ENCODE measurements around the gene INO80C.

The INO80C gene

DNA sequence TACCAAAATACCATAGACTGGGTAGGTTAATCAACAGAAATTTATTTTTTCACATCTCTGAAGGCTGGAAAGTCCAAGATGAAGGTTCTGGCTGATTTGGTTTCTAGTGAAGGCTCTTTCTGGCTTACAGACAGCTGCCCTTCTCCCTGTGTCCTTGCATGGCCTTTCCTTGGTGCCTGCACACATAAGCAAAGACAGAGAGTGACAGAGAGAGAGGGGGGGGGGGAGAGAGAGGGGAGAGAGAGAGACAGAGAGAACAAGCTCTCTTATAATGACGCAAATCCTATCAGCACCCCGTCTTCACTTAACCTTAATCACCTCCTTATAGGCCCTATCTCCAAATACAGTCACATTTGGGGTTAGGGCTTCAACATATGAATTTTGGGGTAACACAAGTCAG lies 53.9 kb downstream of the INO80C start:
- Histone ChIP-seq H3K9me3 (no peaks in the 10 kb centered on the region), H3K4me1 (no peaks in the 10 kb centered on the region), H3K4me3 (ENCODE audit: low read depth, low read length) (no peak overlapping the region), H3K36me3 (no peaks in the 10 kb centered on the region), H3K27me3 (no peaks in the 10 kb centered on the region)
- no peak for TF ChIP-seq CTCF (IDR thresholded peaks at IDR 0.05; ENCODE audit: low read depth, low read length)
- DNase-seq = no peak

GRCh38 chr18:35443434-35443833 lies 54.3 kb downstream of the INO80C start:
- no peaks in the 10 kb centered on the region for H3K4me1 ChIP-seq

DNA sequence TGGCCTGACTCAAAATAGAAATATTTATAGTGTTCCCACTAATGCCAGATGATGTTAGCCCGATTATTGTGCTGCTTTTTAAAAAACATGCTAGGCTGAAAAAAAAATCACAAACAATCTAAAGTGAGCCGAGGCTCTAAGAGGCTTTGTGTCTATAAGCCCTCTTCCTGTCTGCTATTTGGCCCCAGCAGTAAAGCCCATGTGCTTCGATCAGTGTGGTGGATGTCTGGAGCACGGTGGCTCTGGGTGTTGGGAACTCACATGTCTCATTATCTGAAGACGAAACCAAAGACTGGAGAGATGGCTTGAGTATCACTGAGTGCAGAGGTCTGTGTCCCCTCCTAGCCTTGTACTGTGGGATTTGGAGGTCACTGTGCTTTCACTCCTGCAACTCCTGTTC lies 55.1 kb downstream of the INO80C start:
- H3K27me3 ChIP-seq = no peaks in the 10 kb centered on the region
- H3K4me3 ChIP-seq (ENCODE audit: low read depth, low read length) = no peak overlapping the region
- H3K9me3 ChIP-seq = no peaks in the 10 kb centered on the region
- no peak for TF ChIP-seq CTCF (IDR thresholded peaks at IDR 0.05; ENCODE audit: low read depth, low read length)
- DNase-seq = no peak
- H3K36me3 ChIP-seq = no peaks in the 10 kb centered on the region
- H3K4me1 ChIP-seq = no peaks in the 10 kb centered on the region

More at GRCh38 chr18:35443434-35443833, 54.3 kb downstream of the INO80C start:
- no peak for TF ChIP-seq CTCF (IDR thresholded peaks at IDR 0.05; ENCODE audit: low read depth, low read length)
- Histone ChIP-seq H3K27me3 (no peaks in the 10 kb centered on the region), H3K36me3 (no peaks in the 10 kb centered on the region), H3K4me3 (ENCODE audit: low read depth, low read length) (no peak overlapping the region), H3K9me3 (no peaks in the 10 kb centered on the region)
- no peak for DNase-seq

DNA sequence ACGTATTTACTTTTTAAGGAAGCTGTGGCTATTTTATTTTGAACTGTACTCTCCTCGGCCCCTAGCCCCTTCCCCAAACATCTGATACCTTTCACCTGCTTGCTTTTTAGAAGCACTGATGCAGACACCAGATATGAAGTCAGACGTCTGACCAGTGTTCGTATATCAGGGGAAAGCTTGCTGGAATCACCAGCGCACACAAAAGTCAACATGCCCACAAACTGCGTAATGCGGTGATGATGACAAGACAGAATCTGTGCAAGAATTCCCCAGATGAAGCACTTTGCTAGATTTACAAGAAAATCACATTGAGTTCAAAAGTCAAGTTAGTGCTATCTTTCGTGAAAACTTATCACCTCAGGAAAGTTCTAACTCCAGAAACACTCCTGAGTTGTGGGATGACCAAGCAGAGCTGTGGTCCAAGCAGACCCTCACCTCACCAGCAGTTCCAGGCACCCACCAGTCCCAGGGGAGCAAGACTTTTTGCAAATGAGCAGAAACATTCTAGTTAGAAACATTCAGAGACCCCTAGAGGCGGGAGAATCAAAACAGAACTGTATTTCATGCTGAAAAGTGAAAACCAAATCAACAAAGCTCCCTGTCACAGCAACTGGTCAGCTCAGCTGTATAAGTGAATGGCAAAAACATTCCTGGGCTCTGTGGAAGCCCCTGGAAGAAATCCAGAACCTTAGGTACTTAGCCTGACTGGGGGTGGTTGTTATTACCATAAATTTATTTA lies 55.7 kb downstream of the INO80C start:
- Histone ChIP-seq H3K27me3 (no peaks in the 10 kb centered on the region), H3K4me1 (no peaks in the 10 kb centered on the region), H3K36me3 (no peaks in the 10 kb centered on the region), H3K4me3 (ENCODE audit: low read depth, low read length) (no peak overlapping the region), H3K9me3 (no peaks in the 10 kb centered on the region)
- 0 out of 2 replicates have a peak, but pooled peaks have one; percentile 2 for TF ChIP-seq CTCF (IDR thresholded peaks at IDR 0.05; ENCODE audit: low read depth, low read length)
- DNase-seq = no peak

DNA sequence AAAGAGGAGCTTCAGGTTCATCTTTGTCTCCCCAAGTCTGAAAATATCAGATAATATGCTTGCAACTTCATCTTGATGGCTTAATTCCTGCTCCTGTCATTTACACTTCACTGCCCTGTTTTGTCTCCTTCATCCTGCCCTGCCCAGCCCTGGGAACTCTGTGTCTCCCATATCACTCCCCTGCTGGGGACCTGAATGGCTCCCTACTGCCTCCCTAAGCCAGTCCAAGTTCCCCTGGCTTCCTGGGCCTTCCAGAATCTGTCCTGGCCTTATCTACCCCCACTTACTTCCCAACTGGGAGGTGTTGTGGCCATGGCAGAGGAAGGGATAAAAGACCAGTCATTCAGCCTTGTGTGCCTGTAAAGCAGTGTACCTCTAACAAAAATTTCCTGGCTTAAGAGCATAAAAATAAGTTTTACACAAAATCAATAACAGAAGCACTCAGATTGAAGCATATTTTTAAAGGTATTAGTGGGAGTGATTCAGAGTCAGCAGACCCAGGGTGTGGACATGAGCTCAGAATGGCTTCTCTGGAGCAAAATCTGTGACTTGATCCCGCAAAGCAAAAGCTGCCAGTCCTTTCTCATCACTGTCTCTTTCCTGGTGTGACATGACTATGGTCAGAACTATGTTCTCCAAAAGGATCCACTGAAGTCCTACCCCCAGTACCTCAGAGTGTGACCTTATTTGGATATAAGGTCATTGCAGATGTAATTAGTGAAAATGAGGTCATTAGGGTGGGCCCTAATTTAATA lies 59.1 kb downstream of the INO80C start:
- Histone ChIP-seq H3K4me3 (ENCODE audit: low read depth, low read length) (no peak overlapping the region), H3K4me1 (no peaks in the 10 kb centered on the region), H3K36me3 (no peaks in the 10 kb centered on the region), H3K9me3 (no peaks in the 10 kb centered on the region), H3K27me3 (no peaks in the 10 kb centered on the region)
- no peak for TF ChIP-seq CTCF (IDR thresholded peaks at IDR 0.05; ENCODE audit: low read depth, low read length)
- no peak for DNase-seq

DNA sequence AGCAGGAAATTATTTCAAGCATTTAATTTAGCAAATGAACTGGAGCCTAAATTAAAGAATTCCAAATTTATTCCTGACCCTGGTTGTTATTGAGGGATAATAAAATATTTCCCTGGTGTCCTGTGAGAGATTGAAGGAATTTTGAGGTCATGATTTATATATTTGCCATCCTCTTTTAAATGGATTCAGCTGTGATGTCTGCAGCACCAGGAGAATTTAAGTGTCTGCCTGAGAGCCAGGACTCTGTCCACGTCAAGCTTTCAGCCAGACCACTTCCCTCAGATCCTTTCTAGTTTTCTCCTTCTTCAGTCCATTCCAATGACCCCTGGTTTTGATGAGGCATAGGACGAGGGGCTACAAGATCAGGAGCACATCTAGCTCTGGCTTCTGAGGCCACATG lies 59.9 kb downstream of the INO80C start:
- Histone ChIP-seq H3K4me1 (no peaks in the 10 kb centered on the region), H3K4me3 (ENCODE audit: low read depth, low read length) (no peak overlapping the region), H3K9me3 (no peaks in the 10 kb centered on the region), H3K27me3 (no peaks in the 10 kb centered on the region), H3K36me3 (no peaks in the 10 kb centered on the region)
- TF ChIP-seq CTCF (IDR thresholded peaks at IDR 0.05; ENCODE audit: low read depth, low read length) = no peak
- no peak for DNase-seq

Data from BE2C (cell line).